ENCODE results near the gene SLC19A1. TPM values are rescaled to one million over a fixed set of nuclear protein-coding genes. Genes with fewer than 3 reads are reported as not detected.

SLC19A1 gene
- total RNA-seq, 1 experiment from 2014 or later, result 25.5 TPM

GRCh38 chr21:45493401-45494001 is 48.7 kb downstream of the SLC19A1 start:
- in situ Hi-C loops (cut with HindIII; ENCODE audit: low pct_unique_long_range_greater_than_20kb, low sequenced_read_pairs), result no loop called here
- DNase-seq (ENCODE audit: low read depth), result no peak

- no peak for DNase-seq (ENCODE audit: low read depth)
- in situ Hi-C loops (cut with HindIII; ENCODE audit: low pct_unique_long_range_greater_than_20kb, low sequenced_read_pairs), result no loop called here
Observed at GRCh38 chr21:45492765-45493164, 49.5 kb downstream of the SLC19A1 start.

- DNase-seq (ENCODE audit: low read depth), result no peak
Observed at GRCh38 chr21:45491623-45492022, 50.6 kb downstream of the SLC19A1 start.

GRCh38 chr21:45491056-45491455 is 51.2 kb downstream of the SLC19A1 start:
- in situ Hi-C loops (cut with HindIII; ENCODE audit: low pct_unique_long_range_greater_than_20kb, low sequenced_read_pairs), result no loop called here
- no peak for DNase-seq (ENCODE audit: low read depth)

More at GRCh38 chr21:45491623-45492022, 50.6 kb downstream of the SLC19A1 start:
- in situ Hi-C loops (cut with HindIII; ENCODE audit: low pct_unique_long_range_greater_than_20kb, low sequenced_read_pairs), result no loop called here

- no peak for DNase-seq (ENCODE audit: low read depth)
- in situ Hi-C loops (cut with HindIII; ENCODE audit: low pct_unique_long_range_greater_than_20kb, low sequenced_read_pairs), result no loop called here
Observed at GRCh38 chr21:45490049-45490731, 52.0 kb downstream of the SLC19A1 start.

GRCh38 chr21:45489722-45489982 is 52.6 kb downstream of the SLC19A1 start:
- in situ Hi-C loops (cut with HindIII; ENCODE audit: low pct_unique_long_range_greater_than_20kb, low sequenced_read_pairs), result no loop called here
- no peak for DNase-seq (ENCODE audit: low read depth)

- no peak for DNase-seq (ENCODE audit: low read depth)
- in situ Hi-C loops (cut with HindIII; ENCODE audit: low pct_unique_long_range_greater_than_20kb, low sequenced_read_pairs), result no loop called here
Observed at GRCh38 chr21:45488931-45489721, 53.1 kb downstream of the SLC19A1 start.

- no peak for DNase-seq (ENCODE audit: low read depth)
- in situ Hi-C loops (cut with HindIII; ENCODE audit: low pct_unique_long_range_greater_than_20kb, low sequenced_read_pairs), result no loop called here
Observed at GRCh38 chr21:45487891-45488600, 54.2 kb downstream of the SLC19A1 start.

GRCh38 chr21:45487161-45487806 is 55.0 kb downstream of the SLC19A1 start:
- DNase-seq (ENCODE audit: low read depth), result no peak
- in situ Hi-C loops (cut with HindIII; ENCODE audit: low pct_unique_long_range_greater_than_20kb, low sequenced_read_pairs), result no loop called here

GRCh38 chr21:45486443-45487160 is 55.6 kb downstream of the SLC19A1 start:
- no peak for DNase-seq (ENCODE audit: low read depth)
- in situ Hi-C loops (cut with HindIII; ENCODE audit: low pct_unique_long_range_greater_than_20kb, low sequenced_read_pairs), result no loop called here

- in situ Hi-C loops (cut with HindIII; ENCODE audit: low pct_unique_long_range_greater_than_20kb, low sequenced_read_pairs), result no loop called here
Observed at GRCh38 chr21:45485686-45486442, 56.4 kb downstream of the SLC19A1 start.

GRCh38 chr21:45484318-45484717 is 57.9 kb downstream of the SLC19A1 start:
- in situ Hi-C loops (cut with HindIII; ENCODE audit: low pct_unique_long_range_greater_than_20kb, low sequenced_read_pairs), result no loop called here
- no peak for DNase-seq (ENCODE audit: low read depth)

More at GRCh38 chr21:45485686-45486442, 56.4 kb downstream of the SLC19A1 start:
- DNase-seq (ENCODE audit: low read depth), result no peak

- in situ Hi-C loops (cut with HindIII; ENCODE audit: low pct_unique_long_range_greater_than_20kb, low sequenced_read_pairs), result no loop called here
- no peak for DNase-seq (ENCODE audit: low read depth)
Observed at GRCh38 chr21:45482899-45483821, 59.1 kb downstream of the SLC19A1 start.

GRCh38 chr21:45481977-45482898 is 60.0 kb downstream of the SLC19A1 start:
- in situ Hi-C loops (cut with HindIII; ENCODE audit: low pct_unique_long_range_greater_than_20kb, low sequenced_read_pairs), result no loop called here
- no peak for DNase-seq (ENCODE audit: low read depth)

- in situ Hi-C loops (cut with HindIII; ENCODE audit: low pct_unique_long_range_greater_than_20kb, low sequenced_read_pairs), result no loop called here
Observed at GRCh38 chr21:45481566-45481965, 60.7 kb downstream of the SLC19A1 start.

More at GRCh38 chr21:45481566-45481965, 60.7 kb downstream of the SLC19A1 start:
- DNase-seq (ENCODE audit: low read depth), result no peak

All from Caki2 (cell line).